Mucosa of stomach (tissue), 1 donor: ENCODE measurements around the gene SLC2A13.

Experiments
- H3K27me3 ChIP-seq: one replicate; pipeline ENCODE4 v1.7.0; 2013; ENCODE audit warnings: mild to moderate bottlenecking, low read length; ENCODE audit not compliant: control insufficient read depth, insufficient read depth
- H3K36me3 ChIP-seq: one replicate; pipeline ENCODE4 v1.7.0; 2013; ENCODE audit warnings: low read length; ENCODE audit not compliant: control insufficient read depth, insufficient read depth
- H3K4me1 ChIP-seq: one replicate; pipeline ENCODE4 v1.7.0; 2013; ENCODE audit warnings: mild to moderate bottlenecking, low read length; ENCODE audit not compliant: control insufficient read depth, insufficient read depth
- H3K4me3 ChIP-seq: one replicate; pipeline ENCODE4 v1.7.0; 2013; ENCODE audit warnings: low read length
- H3K9ac ChIP-seq: one replicate; pipeline ENCODE4 v1.7.0; 2013; ENCODE audit warnings: mild to moderate bottlenecking, low read length, moderate library complexity
- H3K9me3 ChIP-seq: one replicate; pipeline ENCODE4 v1.7.0; 2013; ENCODE audit warnings: mild to moderate bottlenecking, low read length, moderate library complexity; ENCODE audit not compliant: control insufficient read depth
- donor health status: Pancreatic carcinoma.

Gene SLC2A13

GRCh38 chr12:39972119-39972518, 133.8 kb downstream of the SLC2A13 start:
- Histone ChIP-seq H3K9me3 (no peaks in the 10 kb centered on the region), H3K9ac (no peak overlapping the region), H3K27me3 (no peaks in the 10 kb centered on the region), H3K36me3 (no peaks in the 10 kb centered on the region), H3K4me3 (no peak overlapping the region), H3K4me1 (no peaks in the 10 kb centered on the region)

GRCh38 chr12:39971348-39971747, 134.5 kb downstream of the SLC2A13 start:
- H3K27me3 ChIP-seq: no peaks in the 10 kb centered on the region
- no peaks in the 10 kb centered on the region for H3K36me3 ChIP-seq
- no peak overlapping the region for H3K9ac ChIP-seq
- H3K4me3 ChIP-seq: no peak overlapping the region
- no peaks in the 10 kb centered on the region for H3K4me1 ChIP-seq
- H3K9me3 ChIP-seq: no peaks in the 10 kb centered on the region

GRCh38 chr12:39966721-39967120, 139.2 kb downstream of the SLC2A13 start:
- Histone ChIP-seq H3K4me3 (no peak overlapping the region), H3K36me3 (no peaks in the 10 kb centered on the region), H3K27me3 (no peaks in the 10 kb centered on the region), H3K4me1 (no peaks in the 10 kb centered on the region), H3K9ac (no peak overlapping the region), H3K9me3 (no peaks in the 10 kb centered on the region)

GRCh38 chr12:39966256-39966655, 139.6 kb downstream of the SLC2A13 start:
- no peaks in the 10 kb centered on the region for H3K36me3 ChIP-seq
- H3K4me3 ChIP-seq: no peak overlapping the region
- H3K27me3 ChIP-seq: no peaks in the 10 kb centered on the region
- no peak overlapping the region for H3K9ac ChIP-seq
- no peaks in the 10 kb centered on the region for H3K9me3 ChIP-seq
- no peaks in the 10 kb centered on the region for H3K4me1 ChIP-seq

- H3K36me3 ChIP-seq: no peaks in the 10 kb centered on the region
- H3K9me3 ChIP-seq: no peaks in the 10 kb centered on the region
- H3K4me1 ChIP-seq: no peaks in the 10 kb centered on the region
- no peaks in the 10 kb centered on the region for H3K27me3 ChIP-seq
- H3K9ac ChIP-seq: no peak overlapping the region
- H3K4me3 ChIP-seq: no peak overlapping the region
Measured at GRCh38 chr12:39959467-39959866, 146.4 kb downstream of the SLC2A13 start.

GRCh38 chr12:39959031-39959430, 146.8 kb downstream of the SLC2A13 start:
- no peaks in the 10 kb centered on the region for H3K9me3 ChIP-seq
- no peaks in the 10 kb centered on the region for H3K4me1 ChIP-seq
- H3K27me3 ChIP-seq: no peaks in the 10 kb centered on the region
- H3K36me3 ChIP-seq: no peaks in the 10 kb centered on the region
- no peak overlapping the region for H3K9ac ChIP-seq
- no peak overlapping the region for H3K4me3 ChIP-seq

- H3K9ac ChIP-seq: no peak overlapping the region
- no peaks in the 10 kb centered on the region for H3K27me3 ChIP-seq
- H3K9me3 ChIP-seq: no peaks in the 10 kb centered on the region
- H3K4me1 ChIP-seq: no peaks in the 10 kb centered on the region
- H3K36me3 ChIP-seq: no peaks in the 10 kb centered on the region
- no peak overlapping the region for H3K4me3 ChIP-seq
Measured at GRCh38 chr12:39958377-39958776, 147.5 kb downstream of the SLC2A13 start.

GRCh38 chr12:39956725-39957124, 149.2 kb downstream of the SLC2A13 start:
- H3K36me3 ChIP-seq: no peaks in the 10 kb centered on the region
- H3K4me1 ChIP-seq: no peaks in the 10 kb centered on the region
- no peak overlapping the region for H3K4me3 ChIP-seq

GRCh38 chr12:39946361-39947280, 159.3 kb downstream of the SLC2A13 start:
- H3K4me1 ChIP-seq: no peaks in the 10 kb centered on the region
- H3K9me3 ChIP-seq: no peaks in the 10 kb centered on the region
- no peaks in the 10 kb centered on the region for H3K36me3 ChIP-seq
- H3K27me3 ChIP-seq: no peaks in the 10 kb centered on the region
- no peak overlapping the region for H3K9ac ChIP-seq
- H3K4me3 ChIP-seq: no peak overlapping the region

More at GRCh38 chr12:39956725-39957124, 149.2 kb downstream of the SLC2A13 start:
- Histone ChIP-seq H3K9me3 (no peaks in the 10 kb centered on the region), H3K27me3 (no peaks in the 10 kb centered on the region), H3K9ac (no peak overlapping the region)

- H3K9me3 ChIP-seq: no peaks in the 10 kb centered on the region
- H3K36me3 ChIP-seq: no peaks in the 10 kb centered on the region
- no peak overlapping the region for H3K9ac ChIP-seq
- H3K4me1 ChIP-seq: no peaks in the 10 kb centered on the region
- H3K4me3 ChIP-seq: no peak overlapping the region
- no peaks in the 10 kb centered on the region for H3K27me3 ChIP-seq
Measured at GRCh38 chr12:39937119-39937518, 168.8 kb downstream of the SLC2A13 start.

GRCh38 chr12:39935839-39936238, 170.0 kb downstream of the SLC2A13 start:
- Histone ChIP-seq H3K9me3 (no peaks in the 10 kb centered on the region), H3K36me3 (no peaks in the 10 kb centered on the region), H3K27me3 (no peaks in the 10 kb centered on the region), H3K9ac (no peak overlapping the region), H3K4me3 (no peak overlapping the region), H3K4me1 (no peaks in the 10 kb centered on the region)

GRCh38 chr12:39935275-39935674, 170.6 kb downstream of the SLC2A13 start:
- no peaks in the 10 kb centered on the region for H3K4me1 ChIP-seq
- no peak overlapping the region for H3K9ac ChIP-seq
- H3K9me3 ChIP-seq: no peaks in the 10 kb centered on the region
- H3K27me3 ChIP-seq: no peaks in the 10 kb centered on the region
- H3K4me3 ChIP-seq: no peak overlapping the region
- H3K36me3 ChIP-seq: no peaks in the 10 kb centered on the region
